DND-41 (cell line): Measurements from ENCODE around the gene ACTL8.

Experiments
- ATAC-seq: fragments of 200-7000 bp; cut with Tn5 transposase; 3 replicates; pipeline ENCODE4 v1.9.1; 2021; ENCODE audit warnings: low read depth; ENCODE audit not compliant: insufficient read depth
- DNase-seq: peaks from one replicate; pipeline ENCODE4 v3.0.0-alpha.2; 2020
- H2AFZ ChIP-seq: 2 replicates; pipeline ENCODE4 v1.6.0; 2012; ENCODE audit warnings: low read depth, low read length
- H3K27ac ChIP-seq: 2 replicates; pipeline ENCODE4 v1.5.1; 2012; ENCODE audit warnings: low read length, inconsistent platforms
- H3K27me3 ChIP-seq: fragments of 200-600 bp; sonication (generic); 2 replicates; pipeline ENCODE4 v1.6.0; 2012; ENCODE audit warnings: low read length, mild to moderate bottlenecking, inconsistent platforms; ENCODE audit not compliant: insufficient read depth, poor library complexity
- H3K36me3 ChIP-seq: 2 replicates; pipeline ENCODE4 v1.5.1; 2012; ENCODE audit warnings: low read length, inconsistent platforms; ENCODE audit not compliant: insufficient read depth
- H3K4me1 ChIP-seq: 2 replicates; pipeline ENCODE4 v1.5.1; 2012; ENCODE audit warnings: mild to moderate bottlenecking, low read length; ENCODE audit not compliant: insufficient read depth
- H3K4me2 ChIP-seq: 2 replicates; pipeline ENCODE4 v1.6.0; 2012; ENCODE audit warnings: mild to moderate bottlenecking, moderate library complexity, low read length, inconsistent platforms; ENCODE audit not compliant: insufficient read depth
- H3K4me3 ChIP-seq, 2 experiments: fragments of 200-600 bp in 1 of 2; shearing (Covaris generic) in 1 of 2; 2 replicates each; pipeline ENCODE4 v1.5.1; 2012 to 2016; ENCODE audit warnings: inconsistent platforms in 2 of 2, low read length in 2 of 2, mild to moderate bottlenecking in 2 of 2, low read depth in 1 of 2, moderate library complexity in 1 of 2
- H3K79me2 ChIP-seq: 2 replicates; pipeline ENCODE4 v1.6.0; 2012; ENCODE audit warnings: low read length, inconsistent platforms; ENCODE audit not compliant: insufficient read depth
- H3K9ac ChIP-seq: 2 replicates; pipeline ENCODE4 v1.6.0; 2012; ENCODE audit warnings: low read depth, mild to moderate bottlenecking, inconsistent platforms, low read length, moderate library complexity
- H3K9me3 ChIP-seq: 2 replicates; pipeline ENCODE4 v1.5.1; 2012; ENCODE audit warnings: low read length, moderate library complexity, mild to moderate bottlenecking, inconsistent platforms; ENCODE audit not compliant: insufficient read depth, severe bottlenecking
- H4K20me1 ChIP-seq: 2 replicates; pipeline ENCODE4 v1.6.0; 2012; ENCODE audit warnings: low read length; ENCODE audit not compliant: insufficient read depth
- CTCF ChIP-seq: IDR thresholded peaks from 2 replicates; pipeline ENCODE4 v1.5.1; 2012; ENCODE audit warnings: borderline replicate concordance, low read length, moderate library complexity, mild to moderate bottlenecking; ENCODE audit not compliant: poor library complexity, severe bottlenecking; ENCODE audit errors: extremely low read depth
- EZH2 ChIP-seq: IDR thresholded peaks from 3 replicates; pipeline ENCODE4 v1.6.1; 2012; ENCODE audit warnings: borderline replicate concordance, low read depth, mild to moderate bottlenecking, moderate library complexity, low read length, inconsistent platforms; ENCODE audit not compliant: severe bottlenecking

Gene ACTL8

GRCh38 chr1:17795081-17795809 is 40.1 kb downstream of the ACTL8 start:
- Histone ChIP-seq H3K36me3 (no peaks in the 10 kb centered on the region), H3K9me3 (no peaks in the 10 kb centered on the region), H3K27me3 (peaks cover 3% of the 10 kb centered on the region), H3K4me1 (no peaks in the 10 kb centered on the region), H3K79me2 (no peaks in the 10 kb centered on the region), H4K20me1 (no peaks in the 10 kb centered on the region; the same call in 1 of the 2 replicates), H3K9ac (no peak overlapping the region), H3K4me3 (no peak overlapping the region), H3K27ac (no peak overlapping the region), H3K4me2 (no peak overlapping the region), H2AFZ (no peak overlapping the region)
- ATAC-seq (no peak), DNase-seq (no peak)
- TF ChIP-seq CTCF: no peak
- no peak for TF ChIP-seq EZH2

GRCh38 chr1:17795836-17796645 is 40.9 kb downstream of the ACTL8 start:
- Histone ChIP-seq H3K4me2 (no peak overlapping the region), H3K27ac (no peak overlapping the region), H3K36me3 (no peaks in the 10 kb centered on the region), H3K4me3 (no peak overlapping the region), H3K4me1 (no peaks in the 10 kb centered on the region), H2AFZ (no peak overlapping the region), H4K20me1 (no peaks in the 10 kb centered on the region; the same call in 1 of the 2 replicates), H3K9me3 (no peaks in the 10 kb centered on the region), H3K9ac (no peak overlapping the region), H3K27me3 (peaks cover 3% of the 10 kb centered on the region), H3K79me2 (no peaks in the 10 kb centered on the region)
- ATAC-seq (no peak), DNase-seq (peak; percentile 9)
- TF ChIP-seq EZH2 (no peak), CTCF (no peak)

- no peaks in the 10 kb centered on the region; the same call in 1 of the 2 replicates for H4K20me1 ChIP-seq
- H3K4me3 ChIP-seq: no peak overlapping the region
- no peak overlapping the region for H3K27ac ChIP-seq
- no peaks in the 10 kb centered on the region for H3K36me3 ChIP-seq
- H3K4me2 ChIP-seq: no peak overlapping the region
- no peaks in the 10 kb centered on the region for H3K79me2 ChIP-seq
- H2AFZ ChIP-seq: no peak overlapping the region
- peaks cover 3% of the 10 kb centered on the region for H3K27me3 ChIP-seq
- no peak overlapping the region for H3K9ac ChIP-seq
- DNase-seq (no peak), ATAC-seq (no peak)
- H3K4me1 ChIP-seq: no peaks in the 10 kb centered on the region
- no peak for TF ChIP-seq EZH2
- no peak for TF ChIP-seq CTCF
- H3K9me3 ChIP-seq: no peaks in the 10 kb centered on the region
Measured at GRCh38 chr1:17797478-17797877, 42.3 kb downstream of the ACTL8 start.
